Trophoblast cell (in vitro differentiated cells and primary cell): Measurements from ENCODE around the gene CACNA2D3.

Source experiments
- DNase-seq, 2 donors: peaks; one replicate each; pipeline ENCODE4 v3.0.0-alpha.2; 2016
- H2AFZ ChIP-seq: 2 replicates; pipeline ENCODE4 v1.6.1; 2013; ENCODE audit warnings: low read length, moderate library complexity, mild to moderate bottlenecking; ENCODE audit not compliant: insufficient read depth, poor library complexity
- H2AK5ac ChIP-seq: 2 replicates; pipeline ENCODE4 v1.6.1; 2013; ENCODE audit warnings: mild to moderate bottlenecking, low read length
- H2BK120ac ChIP-seq: 2 replicates; pipeline ENCODE4 v1.6.1; 2013; ENCODE audit warnings: low read length, mild to moderate bottlenecking, moderate library complexity; ENCODE audit not compliant: insufficient read depth, poor library complexity
- H2BK12ac ChIP-seq: 2 replicates; pipeline ENCODE4 v1.6.1; 2013; ENCODE audit warnings: mild to moderate bottlenecking, low read length, moderate library complexity
- H2BK5ac ChIP-seq: 2 replicates; pipeline ENCODE4 v1.6.1; 2013; ENCODE audit warnings: low read length, low read depth, moderate library complexity, mild to moderate bottlenecking; ENCODE audit not compliant: poor library complexity
- H3K14ac ChIP-seq: 2 replicates; pipeline ENCODE4 v1.6.1; 2013; ENCODE audit warnings: mild to moderate bottlenecking, low read length
- H3K18ac ChIP-seq: 2 replicates; pipeline ENCODE4 v1.6.1; 2013; ENCODE audit warnings: mild to moderate bottlenecking, low read length
- H3K23ac ChIP-seq: 2 replicates; pipeline ENCODE4 v1.6.1; 2013; ENCODE audit warnings: low read length
- H3K27ac ChIP-seq: 2 replicates; pipeline ENCODE4 v1.5.1; 2013; ENCODE audit warnings: low read depth, mild to moderate bottlenecking, inconsistent platforms, low read length, moderate library complexity
- H3K27me3 ChIP-seq: 2 replicates; pipeline ENCODE4 v1.6.1; 2013; ENCODE audit warnings: inconsistent platforms, mild to moderate bottlenecking, low read length, moderate library complexity; ENCODE audit not compliant: insufficient read depth
- H3K36me3 ChIP-seq, 2 experiments: 1 replicate in 1 of 2; 2 replicates in 1 of 2; pipeline ENCODE4 v1.6.1; 2013; ENCODE audit warnings: low read length in 2 of 2, mild to moderate bottlenecking in 2 of 2, moderate library complexity in 1 of 2; ENCODE audit not compliant: insufficient read depth in 2 of 2, control insufficient read depth in 1 of 2
- H3K4ac ChIP-seq: 2 replicates; pipeline ENCODE4 v1.6.1; 2013; ENCODE audit warnings: low read depth, mild to moderate bottlenecking, low read length, moderate library complexity
- H3K4me1 ChIP-seq, 2 experiments: 1 replicate in 1 of 2; 2 replicates in 1 of 2; pipeline ENCODE4 v1.6.1; 2013; ENCODE audit warnings: low read length in 2 of 2, mild to moderate bottlenecking in 2 of 2, moderate library complexity in 1 of 2; ENCODE audit not compliant: insufficient read depth in 2 of 2, control insufficient read depth in 1 of 2
- H3K4me2 ChIP-seq: 2 replicates; pipeline ENCODE4 v1.6.1; 2013; ENCODE audit warnings: inconsistent platforms, mild to moderate bottlenecking, low read length, moderate library complexity
- H3K4me3 ChIP-seq: 2 replicates; pipeline ENCODE4 v1.5.1; 2013; ENCODE audit warnings: mild to moderate bottlenecking, low read depth, low read length, inconsistent platforms
- H3K79me1 ChIP-seq: one replicate; pipeline ENCODE4 v1.6.1; 2013; ENCODE audit warnings: low read length
- H3K79me2 ChIP-seq: 2 replicates; pipeline ENCODE4 v1.6.1; 2013; ENCODE audit warnings: low read length, mild to moderate bottlenecking; ENCODE audit not compliant: control insufficient read depth, insufficient read depth, poor library complexity
- H3K9ac ChIP-seq: 2 replicates; pipeline ENCODE4 v1.6.1; 2013; ENCODE audit warnings: mild to moderate bottlenecking, low read length
- H3K9me3 ChIP-seq: 2 replicates; pipeline ENCODE4 v1.6.1; 2013; ENCODE audit warnings: low read depth, mild to moderate bottlenecking, control low read depth, inconsistent platforms, low read length; ENCODE audit not compliant: insufficient read depth
- H4K12ac ChIP-seq: 2 replicates; pipeline ENCODE4 v1.6.1; 2013; ENCODE audit warnings: low read depth, mild to moderate bottlenecking, low read length, moderate library complexity
- H4K8ac ChIP-seq: 2 replicates; pipeline ENCODE4 v1.6.1; 2013; ENCODE audit warnings: low read depth, mild to moderate bottlenecking, low read length, moderate library complexity
- H4K91ac ChIP-seq: one replicate; pipeline ENCODE4 v1.6.1; 2013; ENCODE audit warnings: low read depth, mild to moderate bottlenecking, low read length, moderate library complexity
- WGBS: extraction: QIAGEN DNeasy Blood & Tissue Kit; methylation state at CpG from one replicate; pipeline ENCODE4 v1.1.7; 2013; ENCODE audit warnings: missing lambda C conversion rate; ENCODE audit not compliant: insufficient read length, insufficient coverage; ENCODE audit errors: extremely low coverage; 5-methylcytosine and 5-hydroxymethylcytosine counted together

Gene CACNA2D3

DNA sequence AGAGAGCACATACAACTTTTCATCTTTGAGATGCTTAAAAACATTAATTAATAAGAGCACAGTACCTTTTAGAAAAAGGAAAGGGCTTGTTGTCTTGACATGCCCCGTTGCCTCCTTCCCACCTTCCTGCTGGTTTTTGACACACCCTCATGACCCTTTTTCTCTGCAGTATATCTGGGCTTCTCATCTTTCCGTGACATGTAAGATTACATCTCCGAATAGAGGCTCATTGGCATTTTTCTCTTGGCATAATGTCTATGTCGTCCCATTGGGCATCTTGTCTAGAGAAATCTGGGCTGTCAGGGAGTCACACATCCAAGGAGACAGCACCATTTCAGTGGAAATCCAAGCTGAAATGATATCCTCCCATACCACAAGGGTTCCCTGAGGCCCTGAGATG lies 741.4 kb downstream of the CACNA2D3 start:
- Histone ChIP-seq H4K91ac (no peak overlapping the region), H4K12ac (no peak overlapping the region), H4K8ac (no peak overlapping the region), H3K36me3 (no peaks in the 10 kb centered on the region), H3K23ac (no peak overlapping the region), H3K9ac (no peak overlapping the region), H3K79me1 (peaks cover 14% of the 10 kb centered on the region), H3K18ac (no peak overlapping the region), H2AK5ac (no peak overlapping the region), H2BK5ac (no peak overlapping the region), H3K9me3 (no peaks in the 10 kb centered on the region), H3K4me1 (peaks cover 16 to 28% of the 10 kb centered on the region in 2 experiments), H3K4me3 (no peak overlapping the region), H3K27ac (no peak overlapping the region), H3K14ac (peak overlapping the region; percentile 11), H2BK120ac (peak overlapping the region; percentile 20), H2BK12ac (no peak overlapping the region), H2AFZ (no peak overlapping the region), H3K4me2 (no peak overlapping the region), H3K79me2 (no peaks in the 10 kb centered on the region), H3K4ac (no peak overlapping the region), H3K27me3 (no peaks in the 10 kb centered on the region)
- WGBS: no CpG with 5 or more reads among the region's 4 CpGs
- peak in 1 of 2 donors; percentile 35 for DNase-seq

DNA sequence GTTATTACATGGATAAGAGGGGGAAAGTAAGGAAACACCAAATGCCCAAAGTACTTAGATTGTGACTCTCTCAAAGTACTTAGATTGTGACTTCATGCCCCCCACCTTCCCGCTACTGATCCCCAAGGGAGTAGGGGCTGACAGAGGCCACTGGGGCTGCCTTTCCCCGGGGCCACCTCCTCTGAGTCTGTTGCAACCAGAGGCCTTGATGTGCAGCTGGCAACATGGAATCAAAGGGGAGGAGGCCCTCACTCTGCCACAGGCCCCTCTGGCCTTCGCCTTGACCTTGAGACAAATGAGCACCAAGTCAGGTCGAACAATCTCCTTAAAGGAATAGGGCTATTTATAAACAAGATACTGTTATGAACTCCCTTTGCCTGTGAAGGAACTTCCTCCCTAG lies 743.0 kb downstream of the CACNA2D3 start:
- no CpG with 5 or more reads among the region's 4 CpGs for WGBS
- H3K14ac ChIP-seq: no peak overlapping the region

DNA sequence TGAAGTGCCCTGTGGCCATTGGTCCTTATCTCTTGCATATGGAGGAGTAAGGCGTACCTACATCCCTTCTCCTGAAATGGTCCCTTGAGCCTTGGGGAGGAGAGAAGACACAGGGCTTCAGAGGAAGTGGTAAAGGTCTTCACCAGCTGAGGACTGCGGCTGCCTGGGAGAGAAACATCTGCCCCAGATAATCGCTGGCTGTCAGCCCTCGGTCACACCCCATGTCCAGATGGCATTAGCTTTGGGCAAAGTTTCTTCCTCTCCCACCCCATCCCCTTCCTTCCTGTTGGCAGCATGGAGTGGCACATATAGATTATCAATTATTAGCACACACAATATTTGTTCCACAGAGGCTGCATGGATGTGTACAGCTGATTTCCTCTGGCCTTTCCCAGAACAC lies 743.9 kb downstream of the CACNA2D3 start:
- Histone ChIP-seq H3K9ac (no peak overlapping the region), H4K12ac (no peak overlapping the region)
- no CpG with 5 or more reads among the region's 4 CpGs for WGBS

More for the DNA sequence above, 743.0 kb downstream of the CACNA2D3 start:
- Histone ChIP-seq H2BK5ac (no peak overlapping the region), H3K23ac (no peak overlapping the region), H3K79me1 (peaks cover 17% of the 10 kb centered on the region), H4K8ac (no peak overlapping the region), H3K36me3 (no peaks in the 10 kb centered on the region), H3K4ac (no peak overlapping the region), H3K4me3 (no peak overlapping the region), H3K79me2 (no peaks in the 10 kb centered on the region), H3K27ac (no peak overlapping the region), H2AK5ac (peak overlapping the region; percentile 69), H3K9me3 (no peaks in the 10 kb centered on the region), H3K27me3 (no peaks in the 10 kb centered on the region), H4K91ac (peak overlapping the region; percentile 77), H3K4me2 (no peak overlapping the region), H4K12ac (no peak overlapping the region), H3K18ac (peak overlapping the region; percentile 50), H3K9ac (no peak overlapping the region), H2AFZ (no peak overlapping the region), H2BK12ac (peak overlapping the region; percentile 74), H3K4me1 (peaks cover 12 to 22% of the 10 kb centered on the region in 2 experiments), H2BK120ac (peak overlapping the region; percentile 36)
- DNase-seq: no peak

DNA sequence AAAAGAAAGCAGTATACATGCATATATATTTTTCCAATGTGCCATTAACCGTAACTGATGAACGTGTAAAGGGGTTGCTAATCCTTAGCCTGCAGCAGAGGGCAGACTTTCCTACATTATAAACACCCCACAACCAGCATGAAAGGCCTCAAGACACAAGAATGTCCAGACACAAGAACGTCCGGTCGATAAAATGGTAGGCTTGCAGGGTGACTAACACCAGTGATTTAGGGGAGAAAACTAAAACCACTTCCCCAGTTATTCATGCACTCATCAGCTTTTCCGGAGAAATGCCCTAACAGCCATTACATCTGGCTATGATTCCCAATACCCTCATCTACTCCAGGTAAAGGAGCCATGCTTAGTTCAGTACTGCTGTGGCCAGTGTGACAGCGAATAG lies 748.1 kb downstream of the CACNA2D3 start:
- no peaks in the 10 kb centered on the region for H3K27me3 ChIP-seq
- WGBS: no CpG with 5 or more reads among the region's 7 CpGs
- no peak overlapping the region for H3K4me3 ChIP-seq
- peaks cover 33% of the 10 kb centered on the region for H3K79me1 ChIP-seq
- peak overlapping the region; percentile 16 for H3K4ac ChIP-seq
- H2AK5ac ChIP-seq: peak overlapping the region; percentile 22
- H3K79me2 ChIP-seq: no peaks in the 10 kb centered on the region
- peak overlapping the region; percentile 41 for H3K27ac ChIP-seq
- no peak overlapping the region for H3K9ac ChIP-seq
- H3K36me3 ChIP-seq: no peaks in the 10 kb centered on the region
- peak overlapping the region; percentile 84 for H4K91ac ChIP-seq
- peak overlapping the region; percentile 26 for H3K18ac ChIP-seq
- H3K4me2 ChIP-seq: no peak overlapping the region
- H3K14ac ChIP-seq: peak overlapping the region; percentile 13
- no peak overlapping the region for H4K12ac ChIP-seq
- no peaks in the 10 kb centered on the region for H3K9me3 ChIP-seq
- peaks cover 8 to 17% of the 10 kb centered on the region in 2 experiments for H3K4me1 ChIP-seq
- peak overlapping the region; percentile 9 for H2BK120ac ChIP-seq
- DNase-seq: peak; percentile 77 to 88
- H2AFZ ChIP-seq: no peak overlapping the region
- no peak overlapping the region for H3K23ac ChIP-seq
- H2BK12ac ChIP-seq: peak overlapping the region; percentile 82
- H4K8ac ChIP-seq: peak overlapping the region; percentile 7
- H2BK5ac ChIP-seq: peak overlapping the region; percentile 70

More for the DNA sequence above, 743.9 kb downstream of the CACNA2D3 start:
- Histone ChIP-seq H3K79me2 (no peaks in the 10 kb centered on the region), H3K14ac (no peak overlapping the region), H3K18ac (no peak overlapping the region), H2AK5ac (peak overlapping the region; percentile 12), H3K79me1 (peaks cover 23% of the 10 kb centered on the region), H2BK12ac (peak overlapping the region; percentile 10), H2BK5ac (no peak overlapping the region), H2AFZ (no peak overlapping the region), H3K4me1 (peaks cover 10 to 23% of the 10 kb centered on the region in 2 experiments), H4K8ac (no peak overlapping the region), H2BK120ac (no peak overlapping the region), H3K23ac (no peak overlapping the region), H4K91ac (peak overlapping the region; percentile 31), H3K4me2 (no peak overlapping the region), H3K4ac (no peak overlapping the region), H3K36me3 (no peaks in the 10 kb centered on the region), H3K27ac (no peak overlapping the region), H3K4me3 (no peak overlapping the region), H3K9me3 (no peaks in the 10 kb centered on the region), H3K27me3 (no peaks in the 10 kb centered on the region)
- DNase-seq: no peak
